NCI-H2196 (cell line): ENCODE results near the gene MAL.

ENCODE experiments used
- DNase-seq: peaks from one replicate; lab custom pipeline; 2025; ENCODE audit not compliant: unreplicated experiment; lab: John Stamatoyannopoulos, UW

MAL gene

DNA sequence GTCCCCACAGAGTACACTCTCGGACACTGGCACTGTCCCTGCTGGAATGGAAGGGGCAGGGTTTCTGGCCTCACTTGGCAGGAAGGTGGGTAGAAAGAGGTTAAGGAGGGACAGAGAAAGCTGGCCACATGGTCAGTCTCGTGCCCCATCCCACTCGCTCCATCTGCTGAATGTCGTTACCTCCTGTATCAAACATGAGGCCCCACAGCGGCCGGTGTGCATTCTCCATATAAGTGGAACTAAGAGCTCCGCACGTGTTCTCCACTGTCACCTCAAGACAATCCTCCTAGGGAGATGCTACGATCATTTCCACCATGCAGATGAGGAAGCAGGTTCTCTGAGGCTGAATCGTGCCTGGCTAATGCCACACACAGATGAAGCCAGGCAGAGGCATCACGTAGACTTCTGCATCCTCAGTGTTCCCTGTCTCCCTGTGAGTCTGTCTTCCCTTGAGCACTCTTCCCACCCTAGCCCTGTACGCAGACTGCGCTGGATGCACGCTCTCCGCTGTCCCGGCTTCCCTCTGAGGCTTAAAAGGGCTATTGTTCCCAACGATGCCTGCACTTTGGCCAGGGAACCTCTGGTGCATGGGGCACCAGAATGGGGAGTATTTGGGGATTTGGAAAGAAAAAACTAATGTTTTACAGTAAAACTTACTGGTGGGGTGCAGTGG is 35.1 kb downstream of the MAL start:
- DNase-seq: no peak

DNA sequence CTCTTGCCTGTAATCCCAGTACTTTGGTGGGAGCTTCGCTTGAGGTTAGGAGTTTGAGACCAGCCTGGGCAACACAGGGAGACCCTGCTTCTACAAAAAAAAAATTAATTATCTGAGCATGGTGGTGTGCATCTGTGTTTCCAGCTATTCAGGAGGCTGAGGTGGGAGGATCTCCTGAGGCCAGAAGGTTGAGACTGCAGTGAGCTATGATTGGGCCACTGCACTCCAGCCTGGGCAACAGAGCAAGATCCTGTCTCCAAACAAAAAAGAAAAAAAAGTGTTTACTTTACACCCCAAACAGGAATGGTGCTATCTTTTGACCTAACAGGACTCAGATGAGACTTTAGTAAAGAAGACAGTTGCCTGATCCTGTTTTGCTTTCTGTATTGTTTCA is 35.6 kb downstream of the MAL start:
- DNase-seq: no peak

DNA sequence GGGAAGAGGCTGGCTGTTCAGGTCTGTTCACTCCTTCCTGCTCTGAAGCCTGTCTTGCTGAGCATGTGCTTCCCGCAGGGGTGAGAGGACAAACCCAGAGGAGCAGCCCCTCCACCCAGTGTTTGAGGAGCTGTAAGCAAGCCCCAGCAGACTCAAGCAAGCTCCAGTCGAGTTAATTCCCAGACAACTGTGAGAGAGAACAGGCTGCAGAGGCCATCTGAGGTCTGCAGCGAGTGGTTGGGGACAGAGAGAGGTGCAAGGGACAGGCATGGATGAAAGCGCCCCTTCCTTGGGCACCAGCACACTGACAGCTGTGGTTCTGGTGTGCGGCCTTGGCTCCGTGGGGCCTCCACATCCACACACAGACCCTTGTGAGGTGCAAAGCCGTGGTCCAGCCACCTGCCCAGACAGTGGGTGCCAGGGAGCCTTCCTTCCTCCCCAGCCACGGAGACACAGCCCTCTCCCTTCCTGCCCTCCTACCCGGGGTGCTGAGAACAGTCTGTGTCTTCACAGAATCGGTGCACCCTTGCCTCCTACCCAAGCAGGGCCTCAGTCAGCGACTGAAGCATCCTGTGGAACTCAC is 36.2 kb downstream of the MAL start:
- DNase-seq: no peak

DNA sequence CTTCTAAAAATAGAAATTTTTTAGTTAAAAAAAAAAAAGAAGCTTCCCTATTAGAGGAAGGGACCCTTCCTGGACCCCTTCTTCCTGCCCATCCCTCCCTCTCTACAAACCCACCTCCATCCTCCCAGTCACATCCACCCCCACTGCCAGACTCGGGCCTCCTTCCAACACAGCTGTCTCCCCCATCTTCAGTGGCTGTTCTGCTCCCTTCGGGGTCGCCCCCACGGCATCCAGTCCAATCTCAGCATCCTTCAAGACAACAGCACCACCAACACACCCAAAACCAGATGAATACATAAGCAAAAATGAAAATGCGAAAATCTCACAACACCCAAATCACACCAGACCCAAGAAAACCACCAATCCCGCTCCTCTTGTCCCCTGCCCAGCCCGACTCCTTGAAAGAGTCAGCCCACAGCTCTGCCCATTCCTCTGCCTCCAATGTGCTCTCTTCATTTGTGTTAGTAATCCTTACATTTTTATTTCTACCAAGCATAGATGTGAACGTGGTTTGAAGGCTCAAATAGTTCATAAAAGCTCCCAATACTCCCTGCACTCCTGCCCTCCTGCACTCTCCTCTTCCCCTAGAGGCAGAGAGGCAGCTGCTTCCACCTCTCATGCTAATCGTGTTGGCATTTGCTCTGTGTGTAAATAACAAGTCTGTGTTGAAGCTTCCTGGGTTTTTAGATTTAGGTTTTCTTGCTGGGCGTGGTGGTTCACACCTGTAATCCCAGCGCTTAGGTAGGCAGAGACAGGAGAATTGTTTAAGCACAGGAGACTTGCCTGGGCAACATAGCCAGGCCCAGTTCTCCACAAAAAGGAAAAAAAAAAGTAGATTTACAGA is 37.0 kb downstream of the MAL start:
- DNase-seq: no peak

DNA sequence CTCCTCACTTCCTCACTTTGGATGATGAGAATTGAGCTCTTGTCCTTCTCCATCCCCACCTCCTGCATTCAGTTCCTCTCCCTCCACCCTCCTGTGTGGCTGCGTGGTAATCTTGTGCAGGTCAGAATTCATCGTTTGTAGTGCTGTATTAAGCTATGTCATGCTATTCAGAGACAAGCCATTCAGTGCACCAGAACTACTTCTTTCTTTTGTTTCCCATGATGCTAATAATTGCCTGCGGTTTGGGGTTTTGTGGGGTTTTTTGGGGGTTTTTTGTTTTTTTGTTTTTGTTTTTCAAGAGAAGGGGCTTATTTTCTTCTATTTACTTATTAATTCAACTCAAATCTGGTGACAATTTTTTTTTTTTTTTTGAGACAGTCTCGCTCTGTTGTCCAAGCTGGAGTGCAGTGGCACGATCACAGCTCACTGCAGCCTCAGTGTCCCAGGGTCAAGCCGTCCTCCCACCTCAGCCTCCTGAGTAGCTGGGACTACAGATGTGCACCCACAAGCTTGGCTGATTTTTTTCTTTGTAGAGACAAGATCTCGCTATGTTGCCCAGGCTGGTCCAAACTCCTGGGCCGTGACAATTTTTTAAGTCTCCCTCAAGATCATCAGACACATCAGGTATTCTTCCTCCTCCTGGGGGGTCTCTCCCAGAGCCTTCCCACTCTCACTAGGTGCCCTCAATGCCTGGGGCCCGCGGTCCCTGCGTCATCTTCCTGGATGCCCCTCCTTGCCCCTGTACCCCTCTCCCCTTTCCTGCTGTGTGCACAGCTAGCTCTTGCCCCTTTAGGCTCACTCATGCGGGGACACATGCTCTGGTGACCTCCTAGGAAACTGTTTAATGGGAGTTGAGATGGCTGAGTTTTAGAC is 37.8 kb downstream of the MAL start:
- DNase-seq: no peak

DNA sequence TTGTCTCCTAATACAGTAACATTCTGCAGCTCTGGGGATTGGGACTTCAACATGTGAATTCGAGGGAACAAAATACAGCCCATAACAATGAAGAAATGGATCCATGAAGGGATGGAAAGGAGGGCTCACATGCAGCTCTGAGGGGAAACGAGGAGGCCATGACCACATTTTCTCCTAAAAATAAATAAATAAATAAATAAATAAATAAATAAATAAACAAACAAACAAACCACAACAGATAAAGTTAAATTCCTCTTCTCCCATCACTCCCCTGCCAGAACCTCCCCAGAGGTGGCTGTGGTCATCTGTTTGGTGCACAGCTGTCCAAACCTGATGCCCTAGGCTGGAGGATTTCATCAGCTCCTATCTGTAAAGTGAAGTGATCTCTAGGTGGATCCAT is 42.7 kb downstream of the MAL start:
- DNase-seq: no peak

DNA sequence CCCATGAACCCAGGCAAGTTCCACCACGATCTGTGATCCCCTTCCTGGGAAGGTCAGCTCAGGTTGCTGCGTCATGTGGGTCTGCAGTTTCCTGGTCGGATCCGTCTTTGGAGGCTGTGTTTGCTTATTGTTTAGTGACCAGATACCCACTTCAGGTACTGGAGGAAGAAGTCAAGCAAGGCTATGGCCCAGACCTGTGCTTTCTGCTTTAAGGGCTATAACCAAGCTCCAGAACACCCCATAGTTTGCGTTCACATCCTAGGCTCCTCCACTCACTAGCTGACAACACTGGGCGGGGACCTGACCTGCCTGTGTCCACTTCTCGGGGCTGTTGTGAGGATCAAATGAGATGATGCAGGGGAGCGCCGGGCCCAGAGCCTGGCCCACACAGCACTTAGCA is 44.0 kb downstream of the MAL start:
- DNase-seq: no peak

DNA sequence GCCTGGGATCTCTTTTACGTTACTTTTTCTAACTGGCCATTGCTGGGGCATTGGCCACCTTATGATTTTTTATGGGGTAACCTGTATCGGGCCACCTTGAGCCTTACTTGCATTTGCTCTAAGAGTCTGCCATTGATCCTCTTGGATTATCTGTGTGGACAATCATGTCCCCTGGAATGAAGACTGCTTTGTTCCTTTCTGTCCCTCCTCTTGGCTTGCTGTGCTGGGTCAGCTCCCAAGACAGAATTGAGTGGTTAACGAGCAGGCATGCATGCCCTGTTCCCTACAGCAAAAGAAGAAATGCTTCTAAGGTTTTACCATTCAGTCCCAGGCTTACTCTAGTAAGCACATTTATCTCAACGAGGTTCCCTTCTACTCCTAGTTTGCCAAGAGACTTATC is 46.3 kb downstream of the MAL start:
- DNase-seq: no peak

DNA sequence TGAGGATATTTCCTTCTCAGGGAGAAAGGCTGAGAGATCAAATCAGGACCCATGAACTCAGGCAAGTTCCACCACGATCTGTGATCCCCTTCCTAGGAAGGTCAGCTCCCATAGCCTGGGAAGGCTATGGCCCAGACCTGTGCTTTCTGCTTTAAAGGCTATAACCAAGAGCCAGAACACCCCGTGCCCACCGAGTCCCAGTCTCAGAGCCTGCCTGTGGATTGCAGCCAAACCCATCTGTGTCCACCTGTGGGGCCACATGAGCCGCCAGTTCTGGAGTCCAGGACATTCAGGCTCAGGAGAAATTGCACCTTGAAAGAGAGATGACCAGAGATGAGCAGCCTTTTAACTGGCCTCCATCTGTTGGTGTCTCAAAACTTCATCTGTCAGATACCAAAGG is 46.9 kb downstream of the MAL start:
- no peak for DNase-seq

DNA sequence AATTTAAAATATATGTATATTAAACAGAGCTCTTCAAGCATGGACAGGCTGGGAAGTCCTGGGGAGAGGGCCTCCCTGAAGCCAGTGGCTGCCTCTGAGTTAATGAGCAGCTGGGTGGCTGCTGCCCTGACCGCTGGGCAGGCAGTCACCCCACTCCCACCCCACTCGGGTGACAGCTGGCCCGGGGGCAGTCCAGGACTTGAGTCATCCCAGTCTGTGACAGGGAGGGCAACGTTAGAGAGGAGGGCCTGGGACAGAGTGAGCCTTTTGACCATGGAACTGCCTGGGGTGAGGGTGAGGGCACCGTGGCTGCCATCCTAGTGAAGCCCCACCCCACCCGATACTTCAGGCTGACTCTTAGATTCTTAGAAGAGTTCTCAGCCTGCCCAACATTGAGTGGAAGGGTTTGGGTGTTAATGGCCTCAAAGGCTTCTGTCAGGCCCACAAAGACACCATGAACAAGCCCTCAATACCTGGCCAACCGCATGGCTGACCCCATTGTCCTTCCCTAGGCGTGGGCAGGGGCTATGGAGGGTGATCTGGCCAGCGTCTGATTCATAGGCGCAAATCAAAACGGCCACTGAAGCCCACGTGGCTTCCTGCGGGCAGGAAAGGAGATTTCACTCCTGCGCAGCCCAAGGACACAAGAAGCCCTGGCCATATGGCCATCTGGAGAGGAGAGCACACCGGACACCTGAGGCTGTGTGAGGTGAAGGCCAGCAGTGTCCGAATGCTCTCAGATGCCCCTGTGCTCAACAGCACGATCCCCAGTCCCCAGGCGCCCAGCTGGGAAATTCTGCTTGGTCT is 48.6 kb downstream of the MAL start:
- no peak for DNase-seq

DNA sequence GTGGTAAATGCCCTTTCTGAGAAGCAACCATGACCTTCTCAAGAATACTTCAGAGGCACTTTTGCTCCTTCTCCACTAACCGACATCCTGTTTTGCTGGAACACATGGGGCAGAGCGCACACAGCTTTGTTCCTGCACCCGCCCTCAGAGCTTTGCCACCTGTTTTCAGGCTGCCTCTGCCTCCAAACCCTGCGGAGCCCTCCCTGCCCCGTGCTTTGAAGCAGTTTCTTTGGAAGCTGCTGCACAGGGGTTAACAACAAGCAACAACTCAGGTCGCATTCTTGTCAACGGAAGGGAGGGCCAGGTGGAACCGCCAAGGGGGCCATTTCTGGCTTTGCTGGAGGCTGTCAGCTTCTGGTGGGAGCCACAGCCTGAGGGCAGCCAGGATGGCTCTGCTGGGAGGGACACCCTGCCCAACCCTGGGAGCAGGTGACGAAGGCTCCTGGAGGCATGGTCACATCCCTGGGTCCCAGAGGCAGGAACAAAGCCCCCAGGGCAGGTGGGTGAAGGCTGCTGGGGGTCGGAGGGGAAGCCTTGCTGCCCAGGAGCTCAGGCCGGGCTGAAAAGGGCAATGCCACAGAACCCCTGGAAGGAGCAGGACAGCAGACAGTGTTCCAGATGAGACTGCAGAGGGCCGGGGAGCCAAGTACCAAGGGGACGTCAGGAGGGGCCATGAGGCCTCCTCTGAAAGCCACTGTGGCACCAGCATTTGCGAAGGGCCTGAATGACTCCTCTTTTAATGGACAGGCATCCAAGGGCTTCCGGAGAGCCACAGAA is 49.3 kb downstream of the MAL start:
- no peak for DNase-seq

DNA sequence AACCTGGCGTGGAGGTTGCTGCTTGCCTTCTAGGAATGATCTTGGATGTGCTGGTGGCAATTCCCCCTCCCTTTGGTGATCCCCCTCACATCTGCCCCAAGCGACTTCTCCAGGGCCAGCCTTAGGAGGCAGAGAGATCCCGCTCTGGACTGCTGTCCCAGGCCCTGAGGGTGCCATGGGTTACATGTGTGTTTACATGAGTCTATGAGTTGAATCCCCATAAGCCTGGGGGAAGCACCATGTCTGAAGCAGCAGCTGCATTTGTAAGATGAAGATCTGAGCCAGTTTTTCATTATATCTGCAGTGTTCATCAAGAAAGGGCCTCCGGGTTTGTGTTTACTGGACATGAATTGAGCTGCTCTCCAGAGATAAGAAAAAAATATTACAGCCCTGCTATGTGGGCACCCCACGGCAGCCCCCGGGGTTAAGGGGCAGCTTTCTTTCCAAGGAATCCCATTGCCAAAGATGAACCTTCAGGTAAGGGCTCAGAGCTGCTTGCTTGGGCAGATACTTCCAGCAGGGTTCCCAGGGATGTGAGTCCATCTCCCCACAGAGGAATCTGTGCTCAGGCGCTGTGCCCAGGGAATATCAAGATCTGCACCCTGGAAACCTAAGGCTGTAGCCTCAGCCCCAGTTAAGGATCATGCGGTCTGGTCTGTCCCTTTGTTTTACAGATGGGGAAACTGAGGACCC is 50.1 kb downstream of the MAL start:
- DNase-seq: no peak

DNA sequence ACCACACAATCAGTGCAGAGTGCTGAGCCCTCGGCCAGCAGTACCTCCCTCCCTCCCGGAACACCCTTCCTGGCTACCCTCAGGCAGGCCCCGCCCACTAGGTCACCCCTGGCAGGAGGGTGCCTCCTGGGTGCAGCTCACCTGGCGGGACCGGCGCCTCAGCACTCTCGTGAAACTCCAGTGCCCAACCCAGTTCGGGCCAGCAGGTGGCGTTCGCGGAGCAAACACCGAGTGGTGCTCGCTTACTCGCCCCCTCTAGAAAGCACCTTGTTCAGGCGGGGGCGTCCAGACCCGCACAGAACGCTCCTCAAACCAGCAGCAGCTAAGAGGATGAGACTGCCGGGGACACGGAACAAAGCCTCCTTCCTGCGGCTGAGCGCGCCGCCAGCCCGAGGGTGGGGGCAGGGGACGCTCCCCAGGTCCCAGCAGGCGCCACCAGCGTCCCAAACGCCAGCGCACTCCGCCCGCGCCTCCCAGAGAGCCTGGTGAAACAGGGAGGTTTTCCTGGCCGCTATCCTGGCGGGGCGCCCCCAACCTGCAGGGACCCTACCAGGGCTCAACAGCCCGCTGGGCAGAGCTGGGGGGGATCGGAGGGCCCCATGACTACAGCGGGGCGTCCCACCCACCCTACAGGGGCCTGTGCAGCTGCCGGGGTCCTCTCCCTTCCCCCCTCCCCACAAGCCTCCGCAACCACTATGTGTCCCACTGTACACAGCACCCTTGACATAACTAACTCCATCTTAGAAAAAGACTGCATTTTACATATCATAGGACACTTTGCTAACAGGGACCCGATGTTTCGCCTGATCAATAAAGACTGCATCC is 51.4 kb downstream of the MAL start:
- peak; percentile 90 for DNase-seq

DNA sequence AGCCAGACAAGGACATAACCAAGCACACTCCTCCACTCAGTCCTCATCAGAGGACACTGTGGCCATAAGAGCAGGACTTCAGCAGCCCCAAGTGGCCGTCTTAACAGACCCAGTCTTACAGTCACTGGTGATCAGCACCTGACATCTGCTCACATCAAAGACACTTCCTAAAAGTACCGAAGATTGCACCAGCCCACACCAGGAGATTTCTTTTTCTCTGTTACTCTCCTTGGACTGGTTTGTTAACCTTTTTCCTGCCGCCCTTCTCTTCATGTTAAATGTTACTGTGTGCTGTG is 52.0 kb downstream of the MAL start:
- DNase-seq: no peak

DNA sequence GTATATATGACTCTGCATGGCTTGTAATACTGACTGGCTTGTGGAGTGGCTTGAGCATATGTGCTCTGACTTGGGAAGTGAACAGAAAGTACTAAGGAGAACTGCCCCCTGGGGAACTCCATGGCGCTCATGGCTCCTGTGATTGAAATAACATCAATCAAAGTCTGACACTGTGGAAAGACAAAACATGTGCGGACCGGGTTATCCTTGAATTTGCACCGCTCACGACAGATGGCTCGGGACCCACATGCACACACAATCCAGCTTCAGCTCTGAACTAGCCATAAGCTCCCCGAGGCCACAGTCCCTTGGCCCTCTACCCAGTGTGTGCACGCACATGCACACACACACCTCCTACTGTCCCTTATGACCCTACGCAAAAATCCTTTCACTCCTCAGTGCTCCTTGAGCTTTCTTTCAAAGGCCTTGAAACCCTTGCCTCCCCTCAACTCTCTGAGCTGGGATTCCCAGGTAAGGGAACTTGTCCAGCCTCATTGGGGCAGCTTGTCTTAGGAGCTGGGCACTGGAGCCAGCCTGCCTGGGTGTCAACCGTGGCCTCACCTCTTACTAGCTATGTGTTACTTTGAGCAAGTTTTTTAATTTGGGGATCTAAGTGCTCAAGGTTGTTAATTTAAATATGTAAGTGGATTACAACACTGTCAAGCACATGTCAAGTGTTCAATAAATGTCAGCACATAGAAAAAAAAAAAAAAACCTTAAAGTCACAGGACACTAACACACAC is 52.5 kb downstream of the MAL start:
- no peak for DNase-seq

DNA sequence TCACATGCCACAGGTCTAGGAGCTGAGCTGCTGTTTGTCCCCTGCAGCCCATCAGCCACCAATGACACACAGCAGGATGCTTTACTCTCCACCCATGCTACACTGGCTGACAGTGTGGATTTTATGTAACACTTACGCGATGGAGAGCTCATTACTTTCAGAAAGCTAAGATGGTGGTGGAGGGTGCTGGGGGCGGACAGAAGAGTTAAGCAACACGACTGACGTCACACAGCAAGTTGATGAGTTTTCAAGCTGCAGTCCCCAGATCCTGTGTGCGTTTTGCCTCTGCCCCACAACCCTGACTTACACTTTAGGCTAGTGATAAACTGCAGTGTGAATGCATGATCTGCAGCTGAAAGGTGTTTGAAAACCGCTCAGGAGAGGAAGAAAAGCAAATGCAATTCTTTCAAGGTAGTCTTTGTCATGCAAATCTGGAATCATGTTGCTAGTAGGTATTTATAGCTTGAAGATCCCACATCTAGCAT is 53.7 kb downstream of the MAL start:
- DNase-seq: no peak

DNA sequence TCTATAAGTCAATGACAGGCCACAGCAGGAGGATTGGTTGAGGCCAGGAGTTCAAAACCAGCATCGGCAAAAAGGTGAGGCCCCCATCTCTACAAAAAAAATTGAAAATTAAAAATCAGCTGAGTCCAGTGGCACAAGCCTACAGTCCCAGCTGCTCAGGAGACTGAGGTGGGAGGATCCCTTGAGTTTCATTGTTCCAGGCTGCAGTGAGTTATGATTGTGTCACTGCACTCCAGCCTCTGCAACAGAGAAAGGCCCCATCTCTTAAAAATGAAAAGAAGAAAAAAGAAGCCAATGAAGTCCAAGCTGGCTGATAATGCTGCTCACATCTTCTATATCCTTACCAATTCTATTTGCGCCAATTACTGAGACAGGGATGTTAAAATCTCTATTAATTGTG is 57.0 kb downstream of the MAL start:
- no peak for DNase-seq

DNA sequence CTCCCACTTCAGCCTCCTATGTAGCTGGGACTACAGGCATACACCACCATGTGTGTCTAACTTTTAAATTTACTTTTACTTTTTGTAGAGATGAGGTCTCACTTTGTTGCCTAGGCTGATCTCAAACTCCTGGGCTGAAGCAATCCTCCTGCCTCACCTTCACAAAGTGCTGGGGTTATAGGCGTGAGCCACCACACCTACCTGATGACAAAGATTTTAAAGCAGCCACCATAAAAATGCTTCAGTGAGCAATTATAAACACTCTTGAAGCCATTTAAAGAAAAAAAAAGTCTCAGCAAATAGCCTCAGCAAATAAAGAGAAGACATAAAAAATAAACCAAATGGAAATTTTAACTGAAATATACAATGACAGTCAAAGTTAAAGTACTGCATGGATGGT is 60.5 kb downstream of the MAL start:
- no peak for DNase-seq
